Liver (tissue), 9 donors: ENCODE data around the gene QSOX1. TPM values are rescaled to one million over a fixed set of nuclear protein-coding genes. Genes with fewer than 3 reads are reported as not detected.

Experiments used
- DNase-seq: peaks from one replicate; pipeline ENCODE4 v3.0.0-alpha.2; 2017; ENCODE audit warnings: low spot score
- H3K27ac ChIP-seq, 2 donors: one replicate each; pipeline ENCODE4 v1.7.0; 2013; ENCODE audit warnings: inconsistent platforms in 2 of 2, low read length in 2 of 2, control low read depth in 1 of 2, low read depth in 1 of 2, mild to moderate bottlenecking in 1 of 2
- H3K27me3 ChIP-seq, 4 donors: one replicate each; pipeline versions ENCODE4 v1.6.1 to v1.7.0; 2013; ENCODE audit warnings: low read length in 3 of 4, inconsistent platforms in 1 of 4, mild to moderate bottlenecking in 1 of 4, moderate library complexity in 1 of 4; ENCODE audit not compliant: control insufficient read depth in 4 of 4, insufficient read depth in 4 of 4
- H3K36me3 ChIP-seq, 4 donors: one replicate each; pipeline versions ENCODE4 v1.6.1 to v1.7.0; 2013; ENCODE audit warnings: low read length in 3 of 4, mild to moderate bottlenecking in 3 of 4, low read depth in 1 of 4, moderate library complexity in 1 of 4; ENCODE audit not compliant: control insufficient read depth in 4 of 4, insufficient read depth in 3 of 4
- H3K4me1 ChIP-seq, 4 donors: one replicate each; pipeline versions ENCODE4 v1.6.1 to v1.7.0; 2013; ENCODE audit warnings: low read length in 3 of 4, mild to moderate bottlenecking in 3 of 4, moderate library complexity in 1 of 4; ENCODE audit not compliant: control insufficient read depth in 4 of 4, insufficient read depth in 4 of 4
- H3K4me3 ChIP-seq, 3 donors: one replicate each; pipeline versions ENCODE4 v1.6.1 to v1.7.0; 2013; ENCODE audit warnings: low read length in 3 of 3, control low read depth in 1 of 3, low read depth in 1 of 3, mild to moderate bottlenecking in 1 of 3
- H3K9ac ChIP-seq, 2 donors: one replicate each; pipeline ENCODE4 v1.7.0; 2013; ENCODE audit warnings: low read length in 2 of 2, mild to moderate bottlenecking in 2 of 2, moderate library complexity in 2 of 2, control low read depth in 1 of 2, low read depth in 1 of 2
- H3K9me3 ChIP-seq, 4 donors: one replicate each; pipeline versions ENCODE4 v1.6.1 to v1.7.0; 2013; ENCODE audit warnings: low read length in 3 of 4; ENCODE audit not compliant: control insufficient read depth in 4 of 4
- EGR1 ChIP-seq, 2 donors: IDR thresholded peaks; 2 replicates each; pipeline ENCODE4 v1.6.1; 2016 to 2018; ENCODE audit warnings: antibody characterized with exemption in 2 of 2, low read depth in 2 of 2
- FOXA1 ChIP-seq: IDR thresholded peaks from 2 replicates; pipeline ENCODE4 v1.6.1; 2016; ENCODE audit warnings: antibody characterized with exemption
- FOXA2 ChIP-seq: IDR thresholded peaks from 2 replicates; pipeline ENCODE4 v1.6.1; 2016; ENCODE audit warnings: antibody characterized with exemption
- GABPA ChIP-seq, 2 donors: IDR thresholded peaks in 1 of 2; conservative IDR thresholded peaks in 1 of 2; 2 replicates each; pipeline ENCODE4 v1.6.1; 2016; ENCODE audit warnings: antibody characterized with exemption in 2 of 2, mild to moderate bottlenecking in 1 of 2, moderate library complexity in 1 of 2
- HNF4A ChIP-seq, 2 donors: conservative IDR thresholded peaks; 2 replicates each; pipeline ENCODE4 v1.6.1; 2016; ENCODE audit warnings: antibody characterized with exemption in 2 of 2, mild to moderate bottlenecking in 2 of 2
- HNF4G ChIP-seq: IDR thresholded peaks from 2 replicates; pipeline ENCODE4 v1.6.1; 2016; ENCODE audit warnings: antibody characterized with exemption
- JUND ChIP-seq, 2 donors: IDR thresholded peaks; 2 replicates each; pipeline ENCODE4 v1.6.1; 2016; ENCODE audit warnings: antibody characterized with exemption in 2 of 2
- NR2F2 ChIP-seq: IDR thresholded peaks from 2 replicates; pipeline ENCODE4 v1.6.1; 2016; ENCODE audit warnings: antibody characterized with exemption
- RAD21 ChIP-seq, 2 donors: IDR thresholded peaks; 2 replicates each; pipeline ENCODE4 v1.6.1; 2016; ENCODE audit warnings: antibody characterized with exemption in 2 of 2, mild to moderate bottlenecking in 2 of 2
- RXRA ChIP-seq, 2 donors: IDR thresholded peaks; 2 replicates each; pipeline ENCODE4 v1.6.1; 2017 to 2018; ENCODE audit warnings: antibody characterized with exemption in 2 of 2, mild to moderate bottlenecking in 1 of 2
- SP1 ChIP-seq: IDR thresholded peaks from 2 replicates; pipeline ENCODE4 v1.6.1; 2018; ENCODE audit warnings: antibody characterized with exemption, mild to moderate bottlenecking
- TAF1 ChIP-seq: conservative IDR thresholded peaks from 2 replicates; pipeline ENCODE4 v1.6.1; 2016; ENCODE audit warnings: antibody characterized with exemption, mild to moderate bottlenecking
- YY1 ChIP-seq: IDR thresholded peaks from 2 replicates; pipeline ENCODE4 v1.6.1; 2016; ENCODE audit warnings: antibody characterized with exemption, mild to moderate bottlenecking
- WGBS: extraction: QIAGEN DNeasy Blood & Tissue Kit; methylation state at CpG from one replicate; pipeline ENCODE4 v1.1.7; 2013; 5-methylcytosine and 5-hydroxymethylcytosine counted together
- polyA plus RNA-seq, 2 donors: library from polyadenylated mRNA; stranded (reverse) in 1 of 2; unstranded in 1 of 2; fragments of 200-250 nt in 1 of 2; fragments of >200 nt in 1 of 2; fragmentation: Nextera tagmentation in 1 of 2; extraction: Ambion mirVana in 1 of 2; gene quantifications; one replicate each; pipeline versions ENCODE4 v1.2.1 to v1.2.3, GENCODE V29; 2013 to 2015
- total RNA-seq, 2 donors: library from RNA; depleted of rRNA; stranded (reverse); fragments of >200 nt; gene quantifications; one replicate each; pipeline ENCODE4 v1.2.3, GENCODE V29; 2014
- TF ChIP-seq, protein P1 (sequence below): IDR thresholded peaks from 2 replicates; pipeline ENCODE4 v1.6.1; 2016; ENCODE audit warnings: antibody characterized with exemption, mild to moderate bottlenecking
- TF ChIP-seq, protein P2 (sequence below): IDR thresholded peaks from 2 replicates; pipeline ENCODE4 v1.6.1; 2016; ENCODE audit warnings: antibody characterized with exemption
- TF ChIP-seq, protein P3 (sequence below): IDR thresholded peaks from 2 replicates; pipeline ENCODE4 v1.6.1; 2016; ENCODE audit warnings: antibody characterized with exemption
- TF ChIP-seq, protein P4 (sequence below): IDR thresholded peaks from 2 replicates; pipeline ENCODE4 v1.6.1; 2016; ENCODE audit warnings: antibody characterized with exemption
- TF ChIP-seq, protein P5 (sequence below): fragments of 150-350 bp; IDR thresholded peaks from 2 replicates; pipeline ENCODE4 v1.5.1; 2017; ENCODE audit warnings: improper control_type of control experiment, low read depth, low read length; ENCODE audit not compliant: missing input control
- donor health status: healthy.
- donor health status: healthy.
- donor health status: healthy.
- donor health status: healthy.
- donor health status: healthy.

The QSOX1 gene
- total and polyA plus RNA-seq, 4 donors: 14.3 to 49.2 (median 38.1) TPM

DNA sequence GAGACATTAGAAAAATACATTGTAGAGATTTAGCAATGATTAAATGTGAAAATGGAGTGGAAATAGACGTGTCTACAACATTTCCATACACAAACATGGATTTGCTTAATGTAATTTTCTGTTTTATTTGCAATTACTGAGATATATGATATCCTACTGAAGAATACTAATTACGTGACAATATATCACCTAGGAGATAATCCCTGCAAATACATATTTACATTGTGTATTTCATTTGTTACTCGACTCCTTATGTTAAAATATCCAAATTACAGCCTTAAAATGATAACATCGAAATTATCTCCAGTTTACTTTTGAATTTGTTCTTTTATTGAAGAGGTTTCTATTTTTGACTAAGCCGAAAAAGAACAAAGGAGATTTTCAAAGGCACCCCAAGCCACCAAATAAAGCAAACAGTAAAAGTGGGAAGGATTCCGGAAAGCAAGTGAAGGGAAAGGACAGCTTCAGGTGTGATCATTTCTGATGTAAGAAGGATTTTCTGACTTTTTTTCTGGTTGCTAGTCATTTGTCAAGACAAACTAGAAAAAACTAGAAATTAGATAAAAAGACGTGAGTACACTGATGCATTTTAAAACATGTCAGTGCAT is 83.3 kb downstream of the QSOX1 start:
- no peaks in the 10 kb centered on the region for H3K36me3 ChIP-seq
- peaks cover 13 to 42% (median 26%) of the 10 kb centered on the region in 4 donors for H3K27me3 ChIP-seq
- H3K4me3 ChIP-seq: no peak overlapping the region
- DNase-seq: no peak
- no peak overlapping the region for H3K9ac ChIP-seq
- WGBS: 22% methylated on average over 7 of the region's 7 CpGs
- H3K9me3 ChIP-seq: no peaks in the 10 kb centered on the region
- no peak overlapping the region for H3K27ac ChIP-seq
- H3K4me1 ChIP-seq: peaks cover 16 to 28% (median 28%) of the 10 kb centered on the region in 4 donors
- TF ChIP-seq YY1 (no peak), JUND (IDR thresholded peaks at IDR 0.05) (no peak)

DNA sequence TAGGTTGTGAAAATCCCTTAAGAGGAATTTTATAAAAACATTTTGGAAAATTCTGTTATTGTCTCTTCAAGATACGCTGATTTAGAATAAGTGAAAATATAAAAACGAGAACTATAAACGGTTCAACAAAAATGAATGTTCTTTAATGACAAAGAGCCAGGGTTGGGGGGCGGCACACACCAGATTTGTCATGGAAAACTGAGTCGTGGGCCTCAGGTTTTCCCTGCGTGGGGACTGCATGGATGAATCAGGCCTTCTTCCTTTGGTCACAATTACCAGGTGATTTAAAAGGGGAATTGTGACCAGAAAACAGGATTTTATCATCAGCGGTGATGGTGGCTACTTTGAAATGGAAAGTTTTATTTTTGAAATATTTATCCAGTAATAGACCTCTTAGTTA is 84.0 kb downstream of the QSOX1 start:
- Histone ChIP-seq H3K27ac (no peak overlapping the region), H3K9me3 (no peaks in the 10 kb centered on the region), H3K4me1 (peaks cover 9 to 24% (median 22%) of the 10 kb centered on the region in 4 donors), H3K4me3 (no peak overlapping the region), H3K27me3 (peaks cover 8 to 36% (median 24%) of the 10 kb centered on the region in 4 donors), H3K9ac (no peak overlapping the region), H3K36me3 (no peaks in the 10 kb centered on the region)
- WGBS: 28% methylated on average over 7 of the region's 7 CpGs
- DNase-seq: no peak
- TF ChIP-seq, protein P1, sequence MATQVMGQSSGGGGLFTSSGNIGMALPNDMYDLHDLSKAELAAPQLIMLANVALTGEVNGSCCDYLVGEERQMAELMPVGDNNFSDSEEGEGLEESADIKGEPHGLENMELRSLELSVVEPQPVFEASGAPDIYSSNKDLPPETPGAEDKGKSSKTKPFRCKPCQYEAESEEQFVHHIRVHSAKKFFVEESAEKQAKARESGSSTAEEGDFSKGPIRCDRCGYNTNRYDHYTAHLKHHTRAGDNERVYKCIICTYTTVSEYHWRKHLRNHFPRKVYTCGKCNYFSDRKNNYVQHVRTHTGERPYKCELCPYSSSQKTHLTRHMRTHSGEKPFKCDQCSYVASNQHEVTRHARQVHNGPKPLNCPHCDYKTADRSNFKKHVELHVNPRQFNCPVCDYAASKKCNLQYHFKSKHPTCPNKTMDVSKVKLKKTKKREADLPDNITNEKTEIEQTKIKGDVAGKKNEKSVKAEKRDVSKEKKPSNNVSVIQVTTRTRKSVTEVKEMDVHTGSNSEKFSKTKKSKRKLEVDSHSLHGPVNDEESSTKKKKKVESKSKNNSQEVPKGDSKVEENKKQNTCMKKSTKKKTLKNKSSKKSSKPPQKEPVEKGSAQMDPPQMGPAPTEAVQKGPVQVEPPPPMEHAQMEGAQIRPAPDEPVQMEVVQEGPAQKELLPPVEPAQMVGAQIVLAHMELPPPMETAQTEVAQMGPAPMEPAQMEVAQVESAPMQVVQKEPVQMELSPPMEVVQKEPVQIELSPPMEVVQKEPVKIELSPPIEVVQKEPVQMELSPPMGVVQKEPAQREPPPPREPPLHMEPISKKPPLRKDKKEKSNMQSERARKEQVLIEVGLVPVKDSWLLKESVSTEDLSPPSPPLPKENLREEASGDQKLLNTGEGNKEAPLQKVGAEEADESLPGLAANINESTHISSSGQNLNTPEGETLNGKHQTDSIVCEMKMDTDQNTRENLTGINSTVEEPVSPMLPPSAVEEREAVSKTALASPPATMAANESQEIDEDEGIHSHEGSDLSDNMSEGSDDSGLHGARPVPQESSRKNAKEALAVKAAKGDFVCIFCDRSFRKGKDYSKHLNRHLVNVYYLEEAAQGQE: no peak
- TF ChIP-seq HNF4A (conservative IDR thresholded peaks at IDR 0.05): no peak
- TF ChIP-seq, protein P2, sequence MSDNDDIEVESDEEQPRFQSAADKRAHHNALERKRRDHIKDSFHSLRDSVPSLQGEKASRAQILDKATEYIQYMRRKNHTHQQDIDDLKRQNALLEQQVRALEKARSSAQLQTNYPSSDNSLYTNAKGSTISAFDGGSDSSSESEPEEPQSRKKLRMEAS: no peak
- no peak for TF ChIP-seq FOXA2
- no peak for TF ChIP-seq NR2F2
- TF ChIP-seq RXRA (IDR thresholded peaks at IDR 0.05): no peak
- TF ChIP-seq JUND (IDR thresholded peaks at IDR 0.05): no peak
- no peak for TF ChIP-seq YY1
- no peak for TF ChIP-seq GABPA (IDR thresholded peaks at IDR 0.05 in 1 of 2, conservative IDR thresholded peaks at IDR 0.05 in 1 of 2)
- TF ChIP-seq, protein P3, sequence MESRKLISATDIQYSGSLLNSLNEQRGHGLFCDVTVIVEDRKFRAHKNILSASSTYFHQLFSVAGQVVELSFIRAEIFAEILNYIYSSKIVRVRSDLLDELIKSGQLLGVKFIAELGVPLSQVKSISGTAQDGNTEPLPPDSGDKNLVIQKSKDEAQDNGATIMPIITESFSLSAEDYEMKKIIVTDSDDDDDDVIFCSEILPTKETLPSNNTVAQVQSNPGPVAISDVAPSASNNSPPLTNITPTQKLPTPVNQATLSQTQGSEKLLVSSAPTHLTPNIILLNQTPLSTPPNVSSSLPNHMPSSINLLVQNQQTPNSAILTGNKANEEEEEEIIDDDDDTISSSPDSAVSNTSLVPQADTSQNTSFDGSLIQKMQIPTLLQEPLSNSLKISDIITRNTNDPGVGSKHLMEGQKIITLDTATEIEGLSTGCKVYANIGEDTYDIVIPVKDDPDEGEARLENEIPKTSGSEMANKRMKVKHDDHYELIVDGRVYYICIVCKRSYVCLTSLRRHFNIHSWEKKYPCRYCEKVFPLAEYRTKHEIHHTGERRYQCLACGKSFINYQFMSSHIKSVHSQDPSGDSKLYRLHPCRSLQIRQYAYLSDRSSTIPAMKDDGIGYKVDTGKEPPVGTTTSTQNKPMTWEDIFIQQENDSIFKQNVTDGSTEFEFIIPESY: no peak
- TF ChIP-seq HNF4G: no peak
- TF ChIP-seq FOXA1: no peak
- TF ChIP-seq RAD21 (IDR thresholded peaks at IDR 0.05): no peak
- no peak for TF ChIP-seq EGR1 (IDR thresholded peaks at IDR 0.05; ENCODE audit: low read depth in 2 of 2)
- TF ChIP-seq, protein P4, sequence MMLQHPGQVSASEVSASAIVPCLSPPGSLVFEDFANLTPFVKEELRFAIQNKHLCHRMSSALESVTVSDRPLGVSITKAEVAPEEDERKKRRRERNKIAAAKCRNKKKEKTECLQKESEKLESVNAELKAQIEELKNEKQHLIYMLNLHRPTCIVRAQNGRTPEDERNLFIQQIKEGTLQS: no peak
- no peak for TF ChIP-seq TAF1
- TF ChIP-seq, protein P5, sequence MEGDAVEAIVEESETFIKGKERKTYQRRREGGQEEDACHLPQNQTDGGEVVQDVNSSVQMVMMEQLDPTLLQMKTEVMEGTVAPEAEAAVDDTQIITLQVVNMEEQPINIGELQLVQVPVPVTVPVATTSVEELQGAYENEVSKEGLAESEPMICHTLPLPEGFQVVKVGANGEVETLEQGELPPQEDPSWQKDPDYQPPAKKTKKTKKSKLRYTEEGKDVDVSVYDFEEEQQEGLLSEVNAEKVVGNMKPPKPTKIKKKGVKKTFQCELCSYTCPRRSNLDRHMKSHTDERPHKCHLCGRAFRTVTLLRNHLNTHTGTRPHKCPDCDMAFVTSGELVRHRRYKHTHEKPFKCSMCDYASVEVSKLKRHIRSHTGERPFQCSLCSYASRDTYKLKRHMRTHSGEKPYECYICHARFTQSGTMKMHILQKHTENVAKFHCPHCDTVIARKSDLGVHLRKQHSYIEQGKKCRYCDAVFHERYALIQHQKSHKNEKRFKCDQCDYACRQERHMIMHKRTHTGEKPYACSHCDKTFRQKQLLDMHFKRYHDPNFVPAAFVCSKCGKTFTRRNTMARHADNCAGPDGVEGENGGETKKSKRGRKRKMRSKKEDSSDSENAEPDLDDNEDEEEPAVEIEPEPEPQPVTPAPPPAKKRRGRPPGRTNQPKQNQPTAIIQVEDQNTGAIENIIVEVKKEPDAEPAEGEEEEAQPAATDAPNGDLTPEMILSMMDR: no peak
- TF ChIP-seq SP1: no peak
